ENCODE results near the gene ZNF652. TPM values are rescaled to one million over a fixed set of nuclear protein-coding genes. Genes with fewer than 3 reads are reported as not detected.

The ZNF652 gene
- total RNA-seq, 1 donor from 2014 or later = 35.4 TPM

DNA sequence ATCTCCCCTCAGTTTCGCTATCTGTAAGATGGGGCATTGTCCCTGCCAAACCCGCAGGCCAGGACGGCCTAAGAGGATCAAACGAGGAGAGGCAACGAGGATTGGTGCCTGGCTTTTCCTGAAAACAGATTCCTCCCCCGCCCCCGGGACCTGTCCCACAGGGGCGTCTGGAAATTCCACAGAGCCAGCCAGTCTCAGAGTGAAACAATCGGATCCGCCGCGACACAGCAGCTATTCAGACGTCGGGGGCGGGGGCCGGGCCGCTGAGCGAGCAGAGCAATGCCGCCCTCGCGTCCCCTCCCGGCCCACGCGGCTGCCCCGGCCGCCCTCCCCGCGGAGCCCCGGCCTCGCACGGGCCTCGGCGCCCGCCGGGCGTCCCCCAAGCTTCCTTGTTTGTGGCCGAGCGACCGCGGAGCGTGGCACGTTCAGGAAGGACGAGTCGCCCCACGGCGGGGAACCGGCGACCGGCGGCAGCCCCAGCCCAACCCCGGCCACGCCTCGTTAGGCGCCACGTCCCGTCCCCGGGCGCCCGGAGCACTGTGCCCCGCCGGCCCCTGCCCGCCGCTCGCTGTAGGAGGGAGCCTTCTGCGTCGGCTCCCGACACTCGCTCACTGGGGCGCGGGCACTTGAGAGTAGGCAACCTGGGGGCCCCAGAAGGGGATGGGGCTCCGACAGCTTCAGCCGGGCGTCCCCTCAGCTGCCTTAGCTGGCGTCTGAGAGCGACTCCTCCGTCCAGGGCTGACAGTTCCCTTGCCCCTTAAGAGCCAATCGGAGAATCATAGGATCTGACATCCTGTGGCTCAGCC lies 101.8 kb downstream of the ZNF652 start:
- no peak for DNase-seq

DNA sequence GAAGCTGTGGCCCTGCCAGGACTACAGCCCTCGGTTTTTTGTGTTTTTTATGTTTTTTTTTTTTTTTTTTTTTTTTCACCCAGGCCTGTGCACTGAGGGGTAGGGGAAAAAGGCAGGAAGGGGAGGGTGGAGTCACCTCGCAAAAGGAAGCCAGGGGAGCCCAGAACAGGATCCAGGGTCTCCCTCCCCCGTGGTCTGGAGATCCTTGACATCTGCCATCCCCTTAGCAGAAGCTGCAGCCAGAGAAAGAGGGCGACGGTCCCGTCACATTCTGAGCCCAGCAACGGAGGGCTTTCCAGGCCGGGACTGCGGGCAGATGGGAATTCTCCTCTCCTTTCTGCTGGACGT lies 102.4 kb downstream of the ZNF652 start:
- DNase-seq = no peak

GRCh38 chr17:49258394-49258793 lies 103.7 kb downstream of the ZNF652 start:
- no peak for DNase-seq

GRCh38 chr17:49255125-49255524 lies 106.9 kb downstream of the ZNF652 start:
- no peak for DNase-seq

DNA sequence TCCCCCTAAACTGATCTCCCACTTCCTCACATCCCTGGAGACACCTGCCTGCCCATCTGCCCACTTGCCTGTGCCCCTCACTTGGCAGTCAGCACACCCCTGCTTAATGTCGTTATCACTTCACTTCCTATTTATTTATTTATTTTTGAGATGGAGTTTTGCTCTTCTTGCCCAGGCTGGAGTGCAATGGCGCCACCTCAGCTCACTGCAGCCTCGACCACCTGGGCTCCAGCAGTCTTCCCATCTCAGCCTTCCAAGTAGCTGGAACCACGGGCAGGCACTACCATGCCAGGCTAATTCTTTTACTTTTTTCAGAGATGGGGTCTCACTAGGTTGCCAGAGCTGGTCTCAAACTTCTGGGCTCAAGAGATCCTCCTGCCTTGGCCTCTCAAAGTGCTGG lies 108.0 kb downstream of the ZNF652 start:
- no peak for DNase-seq

DNA sequence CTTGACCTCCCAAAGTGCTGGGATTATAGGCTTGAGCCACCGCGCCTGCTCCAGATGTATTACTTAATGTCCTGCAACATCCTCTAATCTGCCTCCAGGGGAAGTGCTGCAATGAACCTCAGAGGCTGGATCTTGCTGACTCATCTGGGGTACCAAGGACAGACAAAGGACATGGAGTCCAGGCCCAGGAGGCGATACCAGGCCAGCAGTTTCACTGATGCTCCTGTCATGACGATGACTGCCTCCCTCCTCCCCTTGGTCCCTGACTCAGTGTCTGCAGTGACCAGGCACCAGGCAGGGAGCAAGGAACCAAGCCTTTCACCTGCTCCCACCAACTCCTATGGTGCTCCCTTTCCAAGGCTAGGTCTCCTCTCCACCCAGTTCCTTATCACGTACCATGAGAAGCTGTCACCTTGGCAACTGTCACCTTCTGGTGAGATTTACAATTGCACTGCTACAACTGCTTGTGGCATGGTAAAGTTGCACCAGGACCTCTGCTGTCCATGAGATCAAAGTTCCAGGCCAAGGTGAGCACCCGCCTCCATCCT lies 109.8 kb downstream of the ZNF652 start:
- no peak for DNase-seq

- no peak for DNase-seq
Measured at GRCh38 chr17:49249890-49250522, 112.0 kb downstream of the ZNF652 start.

DNA sequence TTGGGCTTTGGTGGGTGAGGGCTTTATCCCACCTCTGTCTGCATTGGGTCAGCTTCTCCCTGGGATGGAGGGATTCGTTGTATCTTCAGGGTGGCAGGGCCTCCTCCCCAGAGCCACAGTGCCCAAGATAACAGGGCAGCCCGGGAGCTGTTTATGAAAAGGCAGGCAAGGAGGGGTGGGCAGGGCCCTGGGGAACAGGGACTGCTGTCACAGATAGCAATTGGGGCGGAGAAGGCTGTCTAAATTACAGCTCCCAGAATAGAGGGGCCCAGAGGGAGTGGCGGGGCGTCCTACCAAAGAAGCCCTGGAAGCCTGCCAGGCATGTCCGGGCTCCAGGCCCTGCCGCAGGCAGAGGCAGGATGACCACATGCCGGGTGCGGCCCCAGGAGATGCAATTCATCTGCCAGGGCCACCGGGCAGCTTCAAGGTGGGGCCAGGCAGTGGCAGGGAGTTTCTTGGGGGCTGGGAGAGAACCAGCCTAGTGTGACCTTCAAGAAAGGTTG lies 112.7 kb downstream of the ZNF652 start:
- no peak for DNase-seq

- DNase-seq = no peak
Measured at GRCh38 chr17:49247944-49248343, 114.1 kb downstream of the ZNF652 start.

- no peak for DNase-seq
Measured at GRCh38 chr17:49244839-49245238, 117.2 kb downstream of the ZNF652 start.

Small RNA genes lying within 50 kb of the gene (small RNA-seq; reads per million reads assigned to genes)
- gene MIR6129 = not detected

Other genes starting within 250 kb of the ZNF652 start
- not detected for gene B4GALNT2, start 229.5 kb downstream of the ZNF652 start, total RNA-seq
- 0.31 TPM for gene GNGT2, start 151.7 kb downstream of the ZNF652 start, total RNA-seq
- gene ABI3, start 151.5 kb downstream of the ZNF652 start, total RNA-seq = 0.62 TPM
- 1.6 TPM for gene PHOSPHO1, start 131.5 kb downstream of the ZNF652 start, total RNA-seq
- gene PHB1, start 52.6 kb upstream of the ZNF652 start, total RNA-seq = 42.0 TPM
- 3.3 TPM for gene NGFR, start 133.0 kb upstream of the ZNF652 start, total RNA-seq
- gene NXPH3, start 213.6 kb upstream of the ZNF652 start, total RNA-seq = 17.9 TPM